ENCODE data around the gene PSMD9. TPM values are rescaled to one million over a fixed set of nuclear protein-coding genes. Genes with fewer than 3 reads are reported as not detected.

Gene PSMD9
- total RNA-seq, 6 donors from 2014 or later = 28.1 to 59.1 (median 43.6) TPM

DNA sequence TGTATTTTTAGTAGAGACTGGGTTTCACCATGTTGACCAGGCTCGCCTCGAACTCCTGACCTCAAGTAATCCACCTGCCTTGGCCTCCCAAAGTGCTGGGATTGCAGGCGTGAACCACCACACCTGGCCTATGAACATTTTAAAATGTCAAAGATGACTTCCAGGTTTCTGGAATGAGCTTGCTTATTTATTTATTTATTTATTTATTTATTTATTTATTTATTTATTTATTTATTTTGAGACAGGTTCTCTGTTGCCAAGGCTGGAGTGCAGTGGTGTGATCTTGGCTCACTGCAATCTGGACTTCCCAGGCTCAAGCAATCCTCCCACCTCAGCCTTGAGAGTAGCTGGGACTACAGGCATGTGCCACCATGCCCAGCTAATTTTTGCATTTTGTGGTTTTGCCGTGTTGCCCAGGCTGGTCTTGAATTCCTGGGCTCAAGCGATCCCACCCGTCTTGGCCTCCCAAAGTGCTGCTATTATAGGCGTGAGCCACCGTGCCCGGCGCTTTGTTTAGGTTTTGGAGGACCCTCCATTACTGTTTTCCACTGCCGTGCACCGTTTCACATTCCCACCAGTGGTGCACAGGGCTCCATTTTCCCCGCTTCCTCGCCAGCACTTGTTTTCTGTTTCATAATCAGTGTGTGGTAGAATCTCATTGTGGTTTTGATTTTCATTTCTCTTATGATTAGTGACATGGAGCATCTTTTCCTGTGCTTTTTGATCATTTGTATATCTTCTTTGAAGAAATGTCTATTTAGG, 23.4 kb downstream of the PSMD9 start:
- WGBS, 2 donors = 91 to 95% methylated on average over 14 of the region's 14 CpGs
- TF ChIP-seq EP300 (IDR thresholded peaks at IDR 0.05) = no peak
- no peak for TF ChIP-seq POLR2A (IDR thresholded peaks at IDR 0.05)
- no peak for TF ChIP-seq POLR2AphosphoS5 (IDR thresholded peaks at IDR 0.05)
- TF ChIP-seq, protein P1, sequence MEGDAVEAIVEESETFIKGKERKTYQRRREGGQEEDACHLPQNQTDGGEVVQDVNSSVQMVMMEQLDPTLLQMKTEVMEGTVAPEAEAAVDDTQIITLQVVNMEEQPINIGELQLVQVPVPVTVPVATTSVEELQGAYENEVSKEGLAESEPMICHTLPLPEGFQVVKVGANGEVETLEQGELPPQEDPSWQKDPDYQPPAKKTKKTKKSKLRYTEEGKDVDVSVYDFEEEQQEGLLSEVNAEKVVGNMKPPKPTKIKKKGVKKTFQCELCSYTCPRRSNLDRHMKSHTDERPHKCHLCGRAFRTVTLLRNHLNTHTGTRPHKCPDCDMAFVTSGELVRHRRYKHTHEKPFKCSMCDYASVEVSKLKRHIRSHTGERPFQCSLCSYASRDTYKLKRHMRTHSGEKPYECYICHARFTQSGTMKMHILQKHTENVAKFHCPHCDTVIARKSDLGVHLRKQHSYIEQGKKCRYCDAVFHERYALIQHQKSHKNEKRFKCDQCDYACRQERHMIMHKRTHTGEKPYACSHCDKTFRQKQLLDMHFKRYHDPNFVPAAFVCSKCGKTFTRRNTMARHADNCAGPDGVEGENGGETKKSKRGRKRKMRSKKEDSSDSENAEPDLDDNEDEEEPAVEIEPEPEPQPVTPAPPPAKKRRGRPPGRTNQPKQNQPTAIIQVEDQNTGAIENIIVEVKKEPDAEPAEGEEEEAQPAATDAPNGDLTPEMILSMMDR (IDR thresholded peaks at IDR 0.05) = no peak

DNA sequence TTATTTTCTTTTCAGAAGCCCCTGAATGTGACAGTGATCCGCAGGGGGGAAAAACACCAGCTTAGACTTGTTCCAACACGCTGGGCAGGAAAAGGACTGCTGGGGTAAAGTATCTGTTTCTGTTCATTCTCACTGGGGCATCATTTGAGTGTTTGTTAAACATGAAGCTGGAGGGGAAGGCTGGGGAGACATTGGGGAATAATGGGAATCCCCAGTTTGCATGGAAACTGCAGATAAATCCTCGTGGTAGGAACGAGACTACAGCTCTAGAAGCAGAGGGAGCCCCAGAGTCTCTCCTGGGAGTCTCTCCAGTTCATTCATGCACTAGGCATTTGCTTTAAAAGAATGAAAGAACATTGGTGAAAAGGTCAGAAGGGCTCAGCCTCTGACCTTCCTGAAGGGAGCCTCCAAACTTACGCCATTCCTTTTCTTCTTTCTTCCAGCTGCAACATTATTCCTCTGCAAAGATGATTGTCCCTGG, 27.3 kb downstream of the PSMD9 start:
- peaks cover 5 to 11% (median 9%) of the 10 kb centered on the region in 4 donors for H3K4me1 ChIP-seq
- ATAC-seq (ENCODE audit: low FRiP score in 2 of 2) = no peak
- no peak overlapping the region for H3K4me3 ChIP-seq
- peaks cover 7 to 62% (median 34%) of the 10 kb centered on the region in 4 donors for H3K36me3 ChIP-seq
- H3K27ac ChIP-seq = no peak overlapping the region
- TF ChIP-seq, protein P1 (IDR thresholded peaks at IDR 0.05) = no peak
- no peak for TF ChIP-seq POLR2AphosphoS5 (IDR thresholded peaks at IDR 0.05)
- TF ChIP-seq EP300 (IDR thresholded peaks at IDR 0.05) = no peak
- TF ChIP-seq POLR2A (IDR thresholded peaks at IDR 0.05) = no peak
- DNase-seq = no peak
- no peaks in the 10 kb centered on the region for H3K27me3 ChIP-seq
- 86 to 90% methylated on average over 5 of the region's 5 CpGs for WGBS, 2 donors
- H3K9me3 ChIP-seq = no peaks in the 10 kb centered on the region

More for the DNA sequence above, 23.4 kb downstream of the PSMD9 start:
- DNase-seq = no peak
- Histone ChIP-seq H3K4me3 (no peak overlapping the region), H3K9me3 (no peaks in the 10 kb centered on the region), H3K27me3 (no peaks in the 10 kb centered on the region), H3K36me3 (peaks cover 7 to 92% (median 59%) of the 10 kb centered on the region in 4 donors), H3K4me1 (no peaks in the 10 kb centered on the region), H3K27ac (no peak overlapping the region)
- ATAC-seq (ENCODE audit: low FRiP score in 2 of 2) = no peak

DNA sequence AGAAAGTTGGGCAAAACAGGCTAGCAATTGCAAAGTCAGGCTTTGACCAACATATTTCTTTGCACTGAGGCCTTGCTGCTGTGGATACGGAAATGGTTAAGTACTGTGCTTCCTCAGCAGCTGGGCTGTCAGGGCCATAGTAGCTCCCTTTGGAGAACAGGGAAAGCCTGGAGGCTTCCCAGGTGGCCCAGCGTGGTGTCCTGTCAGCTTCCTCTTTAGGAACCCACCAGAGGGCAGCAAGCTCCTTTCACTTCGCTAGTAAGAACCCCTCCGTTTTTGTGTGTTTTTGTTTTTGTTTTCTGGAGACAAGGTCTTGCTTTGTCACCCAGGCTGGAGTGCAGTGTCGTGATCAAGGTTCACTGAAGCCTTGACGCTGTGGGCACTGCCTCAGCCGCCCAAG, 28.1 kb downstream of the PSMD9 start:
- no peaks in the 10 kb centered on the region for H3K9me3 ChIP-seq
- peaks cover 7 to 54% (median 31%) of the 10 kb centered on the region in 4 donors for H3K36me3 ChIP-seq
- H3K4me3 ChIP-seq = no peak overlapping the region
- H3K27me3 ChIP-seq = no peaks in the 10 kb centered on the region
- TF ChIP-seq, protein P1 (IDR thresholded peaks at IDR 0.05) = no peak
- no peak for TF ChIP-seq POLR2A (IDR thresholded peaks at IDR 0.05)
- no peak for TF ChIP-seq POLR2AphosphoS5 (IDR thresholded peaks at IDR 0.05)
- TF ChIP-seq EP300 (IDR thresholded peaks at IDR 0.05) = no peak
- no peak for DNase-seq
- 84 to 88% methylated on average over 7 of the region's 7 CpGs for WGBS, 2 donors
- H3K4me1 ChIP-seq = peaks cover 5 to 11% (median 9%) of the 10 kb centered on the region in 4 donors
- no peak for ATAC-seq (ENCODE audit: low FRiP score in 2 of 2)
- no peak overlapping the region for H3K27ac ChIP-seq

DNA sequence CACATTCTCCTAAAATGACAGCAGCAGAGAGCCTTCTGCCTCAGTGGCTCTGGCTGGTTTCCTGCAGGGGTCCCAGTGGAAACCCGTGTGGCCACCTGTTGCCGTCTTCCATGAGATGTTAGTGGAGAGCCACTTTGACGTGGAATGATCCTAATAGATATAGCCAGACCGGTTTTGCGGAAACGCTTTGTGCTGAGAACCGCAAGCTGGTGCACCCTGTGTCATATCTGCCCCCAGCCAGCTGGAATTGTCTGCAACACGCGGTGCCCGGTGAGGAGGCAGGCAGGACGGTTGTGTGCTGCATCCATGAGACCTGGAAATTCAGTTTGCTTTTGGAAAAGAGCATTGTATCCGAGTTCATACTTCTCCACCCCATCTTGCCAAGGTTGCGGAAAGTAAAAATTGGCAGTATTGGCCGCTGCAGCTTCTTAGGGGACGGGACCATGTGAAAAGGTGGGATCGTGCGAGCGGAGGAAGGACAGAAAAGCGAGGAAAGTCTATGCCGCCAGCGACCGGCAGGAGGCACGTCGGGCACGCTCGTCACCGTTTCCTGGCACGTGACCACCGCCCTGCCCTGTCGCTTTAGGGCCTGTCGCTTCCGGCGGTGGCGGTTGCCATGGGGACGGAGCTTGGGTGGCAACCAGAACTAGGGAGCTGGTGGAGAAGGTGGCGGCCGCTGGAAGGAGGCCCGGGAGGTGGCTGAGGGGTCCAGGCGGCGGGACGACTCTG, 29.5 kb downstream of the PSMD9 start, which contains the start of gene CFAP251:
Gene CFAP251, plus strand, starts transcription at position 643 of the 729 bp plus-strand sequence. CDS start 2,714 bp downstream, outside the sequence.
- Histone ChIP-seq H3K4me3 (peak within 1 kb of the TSS; percentile 48 to 64 (median 58)), H3K27ac (peak within 1 kb of the TSS; percentile 44 to 76 (median 64)), H3K4me1 (peaks cover 5 to 11% (median 9%) of the 10 kb centered on the region in 4 donors), H3K27me3 (no peaks in the 10 kb centered on the region), H3K9me3 (no peaks in the 10 kb centered on the region), H3K36me3 (peaks cover 7 to 45% (median 24%) of the 10 kb centered on the region in 4 donors)
- DNase-seq (peak; percentile 96 to 100), ATAC-seq (ENCODE audit: low FRiP score in 2 of 2) (peak; percentile 94 to 95)
- 24 to 32% methylated on average over 35 to 39 of the region's 41 CpGs for WGBS, 2 donors
- TF ChIP-seq, protein P1 (IDR thresholded peaks at IDR 0.05) = peak; percentile 86 to 98 (median 94)
- TF ChIP-seq EP300 (IDR thresholded peaks at IDR 0.05) = peak in 1 of 4 donors; percentile 63
- peak in 1 of 4 donors; percentile 38 for TF ChIP-seq POLR2A (IDR thresholded peaks at IDR 0.05)
- TF ChIP-seq POLR2AphosphoS5 (IDR thresholded peaks at IDR 0.05) = peak; percentile 78 to 85

All from upper lobe of left lung (tissue), 6 donors.